ENCODE measurements around the gene CADPS. TPM values are rescaled to one million over a fixed set of nuclear protein-coding genes. Genes with fewer than 3 reads are reported as not detected.

CADPS gene
- polyA plus RNA-seq, 1 donor (not counting 4 experiments of a cell fraction or from before 2014, with no cell fraction given), result not detected

DNA sequence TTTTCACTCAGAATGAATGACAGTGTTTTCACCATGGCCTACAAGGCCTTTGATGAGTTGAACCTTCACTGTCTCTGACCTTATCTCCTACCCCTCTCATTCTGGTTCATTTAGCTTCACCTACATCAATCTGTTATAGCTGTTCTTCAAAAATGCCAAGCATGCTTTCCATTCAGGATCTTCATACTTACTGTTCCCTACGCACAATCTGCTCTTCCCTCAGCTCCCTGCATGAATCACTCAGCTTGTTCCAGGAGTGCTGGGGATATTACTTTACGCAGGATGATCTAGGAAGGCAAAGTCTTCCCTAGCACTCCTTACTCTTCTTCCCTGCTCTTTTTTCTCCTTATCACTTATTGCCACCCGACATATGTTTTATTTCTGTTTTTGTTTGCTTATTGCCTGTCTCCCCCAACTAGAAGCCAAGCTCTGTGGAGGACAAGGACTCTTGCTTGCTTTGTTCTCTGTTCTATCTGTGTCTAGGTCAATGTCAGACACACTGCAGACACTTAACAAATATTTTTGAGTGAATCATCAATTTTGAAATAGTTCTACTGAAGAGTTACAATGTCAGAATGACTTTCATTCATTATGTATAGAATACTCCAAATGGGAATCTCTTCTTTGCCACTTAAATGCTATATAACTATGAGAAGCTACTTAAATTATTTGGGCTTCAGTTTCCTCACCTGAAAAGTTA lies 263.5 kb downstream of the CADPS start:
- Histone ChIP-seq H3K9ac (ENCODE audit: control insufficient read depth, extremely low read depth, insufficient read depth, low read length) (no peak overlapping the region), H3K4me1 (ENCODE audit: control insufficient read depth, extremely low read depth, insufficient read depth, low read length) (peaks cover 16% of the 10 kb centered on the region), H3K9me1 (ENCODE audit: control insufficient read depth, extremely low read depth, insufficient read depth, low read length) (no peaks in the 10 kb centered on the region), H3K27ac (ENCODE audit: control insufficient read depth, insufficient read depth, low read length) (no peak overlapping the region), H3K36me3 (ENCODE audit: control insufficient read depth in 2 of 2, extremely low read depth in 1 of 2, insufficient read depth in 2 of 2, low read length in 2 of 2) (no peaks in the 10 kb centered on the region), H4K20me1 (ENCODE audit: control insufficient read depth, extremely low read depth, insufficient read depth, low read length) (no peaks in the 10 kb centered on the region), H3K27me3 (ENCODE audit: control insufficient read depth, extremely low read depth, insufficient read depth, low read length) (no peaks in the 10 kb centered on the region), H3K4me2 (ENCODE audit: control insufficient read depth, extremely low read depth, insufficient read depth, low read depth, low read length) (no peak overlapping the region), H3K79me2 (ENCODE audit: control insufficient read depth, insufficient read depth, low read length) (no peaks in the 10 kb centered on the region), H3K9me3 (ENCODE audit: control insufficient read depth, low read depth, low read length) (no peaks in the 10 kb centered on the region), H2AFZ (ENCODE audit: control insufficient read depth, low read length) (no peak overlapping the region), H3K4me3 (ENCODE audit: control insufficient read depth in 2 of 3, extremely low read depth in 1 of 3, insufficient read depth in 2 of 3, low read depth in 1 of 3, low read length in 3 of 3) (no peak overlapping the region)
- dilution Hi-C loops (cut with MboI; ENCODE audit: extremely low pct_ligation_motif_present, low sequenced_read_pairs), result no loop called here
- TF ChIP-seq EZH2 (IDR thresholded peaks at IDR 0.05; ENCODE audit: low read length), result no peak
- TF ChIP-seq, protein P1, sequence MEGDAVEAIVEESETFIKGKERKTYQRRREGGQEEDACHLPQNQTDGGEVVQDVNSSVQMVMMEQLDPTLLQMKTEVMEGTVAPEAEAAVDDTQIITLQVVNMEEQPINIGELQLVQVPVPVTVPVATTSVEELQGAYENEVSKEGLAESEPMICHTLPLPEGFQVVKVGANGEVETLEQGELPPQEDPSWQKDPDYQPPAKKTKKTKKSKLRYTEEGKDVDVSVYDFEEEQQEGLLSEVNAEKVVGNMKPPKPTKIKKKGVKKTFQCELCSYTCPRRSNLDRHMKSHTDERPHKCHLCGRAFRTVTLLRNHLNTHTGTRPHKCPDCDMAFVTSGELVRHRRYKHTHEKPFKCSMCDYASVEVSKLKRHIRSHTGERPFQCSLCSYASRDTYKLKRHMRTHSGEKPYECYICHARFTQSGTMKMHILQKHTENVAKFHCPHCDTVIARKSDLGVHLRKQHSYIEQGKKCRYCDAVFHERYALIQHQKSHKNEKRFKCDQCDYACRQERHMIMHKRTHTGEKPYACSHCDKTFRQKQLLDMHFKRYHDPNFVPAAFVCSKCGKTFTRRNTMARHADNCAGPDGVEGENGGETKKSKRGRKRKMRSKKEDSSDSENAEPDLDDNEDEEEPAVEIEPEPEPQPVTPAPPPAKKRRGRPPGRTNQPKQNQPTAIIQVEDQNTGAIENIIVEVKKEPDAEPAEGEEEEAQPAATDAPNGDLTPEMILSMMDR (optimal IDR thresholded peaks at IDR 0.05 in 1 of 3, IDR thresholded peaks at IDR 0.05 in 1 of 3, conservative IDR thresholded peaks at IDR 0.05 in 1 of 3; ENCODE audit: extremely low read depth in 1 of 3, insufficient read depth in 2 of 3, low read length in 3 of 3), result no peak
- peak; percentile 34 for FAIRE-seq
- no peak for DNase-seq (ENCODE audit: low read depth, low spot score)

DNA sequence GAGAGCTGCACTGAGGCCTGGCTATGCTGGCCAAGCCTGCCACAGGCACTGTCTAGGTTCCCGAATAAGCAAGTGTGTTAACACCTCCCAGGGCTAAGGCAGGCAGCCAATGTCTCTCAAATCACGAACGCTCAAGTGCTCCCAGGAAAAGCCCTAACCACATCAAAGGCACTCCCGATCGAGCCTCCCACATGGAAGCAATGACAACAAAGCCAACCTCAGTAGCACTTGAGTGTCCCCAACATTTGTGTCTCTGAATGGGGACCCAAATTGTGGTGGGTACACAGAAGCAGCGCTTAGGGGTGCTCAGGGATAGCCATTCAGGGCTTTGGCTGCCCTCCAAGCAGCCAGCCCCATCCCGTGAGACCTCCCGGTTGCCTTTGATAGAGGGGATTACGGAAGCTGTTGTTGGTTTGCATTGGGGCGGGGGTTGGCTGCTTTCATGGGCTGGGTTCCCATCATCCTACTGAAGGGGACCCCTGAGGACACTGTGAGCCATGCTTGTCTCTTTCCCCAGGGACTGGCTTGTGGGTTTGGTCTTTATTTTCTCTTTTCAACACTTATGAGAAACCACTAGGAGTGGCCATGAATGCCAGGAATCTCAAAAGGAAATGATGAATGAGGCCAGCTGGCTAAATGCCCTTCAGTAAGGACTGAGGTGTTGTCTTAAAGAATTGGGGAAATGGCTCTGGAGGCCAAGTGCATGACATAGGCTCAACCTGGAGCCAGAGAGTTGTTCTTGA lies 267.8 kb downstream of the CADPS start:
- TF ChIP-seq, protein P1 (optimal IDR thresholded peaks at IDR 0.05 in 1 of 3, IDR thresholded peaks at IDR 0.05 in 1 of 3, conservative IDR thresholded peaks at IDR 0.05 in 1 of 3; ENCODE audit: extremely low read depth in 1 of 3, insufficient read depth in 2 of 3, low read length in 3 of 3), result no peak
- TF ChIP-seq EZH2 (IDR thresholded peaks at IDR 0.05; ENCODE audit: low read length), result no peak
- FAIRE-seq (peak; percentile 92), DNase-seq (ENCODE audit: low read depth, low spot score) (no peak)
- Histone ChIP-seq H3K27me3 (ENCODE audit: control insufficient read depth, extremely low read depth, insufficient read depth, low read length) (no peaks in the 10 kb centered on the region), H4K20me1 (ENCODE audit: control insufficient read depth, extremely low read depth, insufficient read depth, low read length) (no peaks in the 10 kb centered on the region), H3K9me1 (ENCODE audit: control insufficient read depth, extremely low read depth, insufficient read depth, low read length) (no peaks in the 10 kb centered on the region), H3K9ac (ENCODE audit: control insufficient read depth, extremely low read depth, insufficient read depth, low read length) (no peak overlapping the region), H3K79me2 (ENCODE audit: control insufficient read depth, insufficient read depth, low read length) (no peaks in the 10 kb centered on the region), H3K27ac (ENCODE audit: control insufficient read depth, insufficient read depth, low read length) (peak overlapping the region; percentile 52), H2AFZ (ENCODE audit: control insufficient read depth, low read length) (peak overlapping the region; percentile 27), H3K4me2 (ENCODE audit: control insufficient read depth, extremely low read depth, insufficient read depth, low read depth, low read length) (peak overlapping the region; percentile 23), H3K4me3 (ENCODE audit: control insufficient read depth in 2 of 3, extremely low read depth in 1 of 3, insufficient read depth in 2 of 3, low read depth in 1 of 3, low read length in 3 of 3) (no peak overlapping the region), H3K9me3 (ENCODE audit: control insufficient read depth, low read depth, low read length) (no peaks in the 10 kb centered on the region), H3K4me1 (ENCODE audit: control insufficient read depth, extremely low read depth, insufficient read depth, low read length) (peaks cover 41% of the 10 kb centered on the region), H3K36me3 (ENCODE audit: control insufficient read depth in 2 of 2, extremely low read depth in 1 of 2, insufficient read depth in 2 of 2, low read length in 2 of 2) (no peaks in the 10 kb centered on the region)
- dilution Hi-C loops (cut with MboI; ENCODE audit: extremely low pct_ligation_motif_present, low sequenced_read_pairs), result no loop called here
